Activated T-cell treated with anti-CD3 and anti-CD28 coated beads, Interleukin-2, amount 50 U/mL, for 48 hours (primary cell): ENCODE data around the gene DLK1.

ENCODE experiments used
- DNase-seq, 2 experiments: peaks; one replicate each; pipeline ENCODE4 v3.0.0-alpha.2; 2020

Gene DLK1

DNA sequence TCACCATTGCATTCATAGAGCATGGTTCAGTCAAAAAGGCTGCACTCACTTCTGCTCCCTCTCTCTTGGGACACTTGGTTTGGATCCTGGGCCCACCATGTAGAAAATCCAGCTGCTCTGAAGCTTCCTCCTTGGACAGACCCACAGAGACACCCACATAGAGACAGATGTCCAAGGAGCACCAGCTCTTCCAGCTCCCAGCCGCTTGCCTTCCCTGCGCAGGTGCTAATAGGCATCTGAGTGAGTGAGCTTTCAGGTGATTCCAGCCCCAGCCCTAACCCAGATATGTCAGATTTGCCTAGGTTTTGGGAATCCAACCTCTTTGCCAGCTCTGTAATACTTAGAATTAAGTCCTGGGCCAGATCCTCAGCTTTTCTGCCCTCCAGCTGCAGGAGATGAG lies 38.6 kb downstream of the DLK1 start:
- no peak for DNase-seq

GRCh38 chr14:100765991-100766390 lies 39.3 kb downstream of the DLK1 start:
- DNase-seq, result no peak

DNA sequence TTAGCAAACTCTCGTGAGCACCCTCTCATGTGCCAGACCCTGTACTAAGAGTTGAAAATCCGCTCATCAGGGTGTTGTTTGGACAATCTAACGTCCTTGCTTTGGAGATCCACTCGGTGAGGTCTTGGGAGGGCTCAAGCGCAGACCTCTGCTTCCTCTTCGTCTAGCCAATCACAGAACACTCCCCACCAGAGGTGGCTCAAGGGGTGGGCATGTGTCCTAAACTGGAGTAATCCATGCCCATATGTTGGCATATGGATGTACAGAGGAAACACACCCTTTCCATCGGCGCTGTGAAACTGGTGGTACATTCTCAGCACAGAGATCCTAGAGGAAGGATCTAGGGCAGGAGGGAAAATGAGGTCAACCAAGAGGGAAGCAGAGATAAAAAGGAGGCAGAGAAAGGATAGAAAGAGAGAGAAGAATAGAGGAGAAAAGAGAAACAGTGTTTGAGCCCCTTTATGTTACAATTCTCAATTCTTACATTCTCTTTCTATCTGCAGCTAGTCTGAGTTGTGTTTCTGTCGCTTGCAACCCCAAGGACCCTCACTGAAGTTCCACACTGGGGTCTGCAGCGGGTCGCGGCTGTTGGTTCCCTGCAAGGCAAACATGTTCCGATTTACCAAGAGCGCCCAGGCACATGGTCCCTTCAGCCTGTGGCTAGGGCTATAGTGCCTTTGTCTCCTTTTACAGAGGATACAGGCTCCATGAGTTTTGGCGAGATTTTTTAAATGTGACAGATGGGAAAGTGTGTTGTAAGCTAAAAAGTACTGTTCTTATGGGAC lies 40.5 kb downstream of the DLK1 start:
- DNase-seq, result no peak

GRCh38 chr14:100767788-100768536 lies 41.3 kb downstream of the DLK1 start:
- DNase-seq, result no peak

GRCh38 chr14:100769035-100769939 lies 42.6 kb downstream of the DLK1 start:
- no peak for DNase-seq

DNA sequence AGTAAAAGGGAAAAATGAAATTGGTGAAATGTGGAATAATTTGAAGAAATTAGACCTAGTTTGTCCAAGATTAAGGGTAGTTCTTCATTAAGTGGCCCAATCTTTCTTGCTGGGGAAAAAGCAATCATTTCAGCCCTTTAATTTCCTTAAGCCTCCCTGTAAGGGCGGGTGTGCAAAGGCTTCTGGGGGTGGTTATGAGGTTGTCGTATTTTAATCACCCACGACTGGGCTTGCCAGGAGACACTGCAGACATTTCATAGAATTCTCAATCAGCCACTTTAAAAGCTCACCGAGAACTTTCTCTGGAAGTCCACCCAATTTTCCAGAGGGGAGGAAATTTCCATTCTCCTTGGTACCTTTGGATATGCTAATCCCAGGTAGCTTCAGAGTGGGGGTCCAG lies 43.4 kb downstream of the DLK1 start:
- no peak for DNase-seq

GRCh38 chr14:100770605-100771120 lies 44.0 kb downstream of the DLK1 start:
- no peak for DNase-seq

DNA sequence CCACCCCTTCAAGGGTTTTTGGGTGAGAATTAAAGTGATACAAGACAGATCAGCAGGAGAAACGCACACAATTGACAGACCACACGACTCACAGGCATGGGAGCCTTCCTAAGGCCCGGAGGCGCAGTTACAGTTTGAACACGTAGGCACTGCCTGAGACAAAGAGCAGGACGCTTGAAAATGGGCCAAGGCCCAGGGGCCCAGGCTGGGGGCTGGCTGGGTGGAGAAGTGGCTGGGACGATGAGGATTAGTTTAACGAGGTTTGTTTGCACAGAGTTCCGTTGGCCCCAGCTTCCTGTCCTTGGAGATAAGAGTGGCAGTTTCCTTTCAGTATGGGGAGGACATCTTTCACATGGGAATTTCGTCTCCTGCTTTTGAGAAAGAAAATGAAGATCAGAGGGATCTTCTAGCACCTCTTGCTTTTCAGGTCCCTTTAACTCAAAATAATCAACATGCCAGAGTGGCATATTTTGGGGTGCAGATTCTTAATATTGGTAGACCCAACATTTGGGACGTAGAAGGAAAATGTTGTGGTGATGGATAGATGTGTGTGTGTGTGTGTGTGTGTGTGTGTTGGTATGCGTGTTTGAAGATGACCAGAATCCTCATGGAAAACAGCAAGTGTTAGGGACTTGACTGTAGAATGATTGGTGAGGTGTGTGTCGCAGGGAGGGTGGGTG lies 44.6 kb downstream of the DLK1 start:
- DNase-seq, result no peak

- no peak for DNase-seq
Measured at GRCh38 chr14:100772607-100773165, 46.0 kb downstream of the DLK1 start.

DNA sequence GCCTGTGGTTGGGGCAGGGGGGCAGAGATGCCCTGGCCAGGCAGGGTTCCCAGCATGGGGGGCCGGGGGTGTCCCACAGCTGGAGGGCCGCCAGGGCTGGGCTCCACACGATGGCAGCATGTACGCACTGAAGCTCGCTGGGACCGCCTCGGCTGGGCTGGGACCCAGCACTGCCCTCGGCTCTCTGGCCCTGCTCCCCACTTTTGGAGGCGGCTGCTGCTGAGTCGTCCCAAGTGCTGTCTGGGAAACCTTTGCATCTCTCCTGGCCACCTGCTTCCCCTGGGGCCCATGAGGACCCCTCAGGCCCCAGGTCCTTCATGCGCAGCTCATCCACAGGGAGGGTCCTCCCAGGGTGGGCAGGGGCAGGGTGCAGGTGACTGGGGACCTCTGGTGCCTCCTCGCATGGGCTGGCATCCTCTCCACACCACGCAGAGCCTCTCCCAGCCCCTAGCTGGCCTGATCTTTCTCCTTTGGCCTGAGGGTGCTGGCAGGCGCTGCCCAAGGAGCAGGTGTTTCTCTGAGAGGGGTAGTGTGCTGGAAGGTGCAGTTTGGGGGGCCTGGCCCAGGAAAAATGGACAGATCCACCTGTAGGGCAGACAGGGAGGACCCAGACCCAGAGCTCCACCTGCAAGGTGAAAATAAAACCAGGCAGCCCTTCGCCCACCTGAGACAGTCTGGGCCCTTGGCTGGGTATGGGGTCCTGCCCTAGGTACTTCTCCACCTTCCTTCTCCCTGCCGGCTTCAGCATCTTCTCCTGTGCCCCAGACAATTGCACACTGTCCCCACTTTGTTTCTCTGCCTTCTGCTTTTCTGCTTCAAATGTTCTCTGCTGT lies 46.9 kb downstream of the DLK1 start:
- DNase-seq, result no peak

DNA sequence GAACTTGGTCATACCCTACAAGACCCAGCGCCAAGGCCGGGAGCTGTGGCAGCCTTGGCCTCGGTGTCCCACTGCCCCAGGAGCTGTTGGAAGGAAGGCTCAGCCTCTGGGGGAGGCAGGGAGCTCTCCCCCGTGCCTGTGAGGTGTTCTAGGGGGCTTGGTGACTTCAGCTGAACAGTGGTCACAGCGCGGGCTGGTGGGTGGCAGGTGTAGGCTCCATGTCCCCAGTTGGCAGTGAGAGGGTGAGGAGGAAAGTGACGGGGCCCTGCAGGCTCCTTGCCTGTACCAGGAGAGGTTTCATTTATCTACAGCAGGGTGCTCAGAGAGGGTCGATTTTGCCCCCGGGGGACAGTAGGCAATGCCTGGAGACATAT lies 47.5 kb downstream of the DLK1 start:
- DNase-seq, result no peak

DNA sequence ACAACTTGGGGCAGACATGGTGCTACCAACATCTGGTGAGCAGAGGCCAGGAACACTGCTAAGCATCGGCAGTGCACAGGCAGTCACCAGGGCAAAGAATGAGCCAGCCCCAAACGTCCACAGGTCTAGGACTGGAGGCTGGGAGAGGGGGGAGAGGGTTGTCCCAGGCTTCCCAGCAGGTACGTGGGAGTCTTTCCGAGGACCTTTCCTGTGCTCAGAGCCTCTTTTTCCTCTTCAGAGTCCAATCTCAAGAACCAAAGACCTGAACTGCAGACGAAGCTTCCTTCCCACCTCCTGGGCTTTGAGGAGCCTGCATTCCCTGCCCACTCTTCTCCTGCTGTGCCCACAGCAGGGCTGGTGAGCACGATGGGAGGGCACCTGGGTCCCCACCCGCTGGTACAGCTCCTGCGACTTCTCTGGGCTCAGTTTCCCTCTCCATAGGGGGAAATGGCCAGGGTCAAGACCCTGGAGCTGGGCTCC lies 48.7 kb downstream of the DLK1 start:
- no peak for DNase-seq

DNA sequence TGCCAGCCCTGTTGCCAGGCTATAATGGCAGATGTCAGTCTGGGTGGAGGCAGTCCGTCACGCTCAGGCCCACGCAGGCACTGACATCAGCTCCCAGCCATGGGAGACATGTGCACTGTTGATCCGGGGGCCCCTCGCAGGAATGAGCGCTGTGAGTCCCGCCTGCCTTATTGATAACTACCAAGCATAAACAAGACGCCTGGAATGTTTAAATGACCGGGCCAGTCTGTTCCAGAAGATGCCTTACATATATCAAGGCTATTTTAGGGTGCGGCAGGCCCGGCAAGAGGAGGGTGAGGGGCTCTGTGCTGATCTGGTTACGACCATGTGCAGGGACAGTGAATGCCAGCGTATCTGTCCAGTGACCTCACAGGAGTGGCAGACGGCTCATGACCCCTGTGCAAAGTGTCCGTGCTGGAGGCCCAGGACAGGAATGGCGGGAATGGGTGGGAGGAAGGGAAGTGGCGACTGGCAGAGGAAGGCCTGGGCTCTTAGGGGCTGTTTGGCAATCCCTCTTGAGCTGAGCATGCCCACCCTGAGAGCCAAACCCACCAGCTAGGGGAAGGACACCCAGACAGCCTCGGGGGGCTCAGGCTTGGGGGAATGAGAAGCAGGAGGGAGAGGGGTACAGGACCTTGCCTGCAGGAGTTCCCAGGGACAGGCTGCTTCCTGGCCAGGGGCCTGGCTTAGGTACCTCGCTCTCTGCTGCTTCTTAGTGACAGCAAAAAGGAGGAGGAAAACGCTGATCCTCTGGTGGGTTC lies 49.3 kb downstream of the DLK1 start:
- DNase-seq, result no peak

- no peak for DNase-seq
Measured at GRCh38 chr14:100776681-100777365, 50.1 kb downstream of the DLK1 start.

- no peak for DNase-seq
Measured at GRCh38 chr14:100777366-100777817, 50.7 kb downstream of the DLK1 start.

DNA sequence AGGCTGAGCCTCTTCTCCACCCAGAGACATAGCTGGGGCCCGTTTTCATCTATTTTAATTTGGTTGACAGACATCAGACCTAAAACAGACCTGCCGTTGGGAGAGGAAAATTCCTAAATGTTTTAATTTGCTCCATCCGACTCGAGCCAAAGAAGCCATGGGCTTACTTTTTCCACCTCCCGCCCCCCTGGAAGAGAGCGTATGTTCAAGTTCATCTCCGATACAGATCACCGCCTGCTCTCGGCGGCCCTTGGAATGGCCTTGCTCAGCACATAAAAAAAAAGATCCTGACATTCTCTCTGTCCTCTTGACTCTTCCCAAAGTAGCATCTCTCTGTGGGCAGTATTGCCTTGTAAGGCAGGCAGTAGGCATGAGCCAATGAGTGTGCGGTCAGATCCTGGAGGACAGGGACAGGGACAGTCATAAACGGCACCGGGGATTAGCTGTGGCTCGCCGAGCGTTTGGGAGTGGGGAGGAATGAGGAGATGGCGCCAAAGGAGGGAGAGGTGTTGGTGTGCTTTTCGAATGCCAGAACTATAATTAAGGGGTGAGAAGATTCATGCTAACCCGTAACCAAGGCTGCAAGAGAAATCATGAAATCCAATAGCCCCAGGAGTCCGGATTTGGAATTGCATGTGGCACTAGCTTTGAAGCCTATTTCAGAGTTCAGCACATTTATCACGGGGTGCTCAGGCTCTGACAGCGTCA lies 51.3 kb downstream of the DLK1 start:
- DNase-seq, result no peak

DNA sequence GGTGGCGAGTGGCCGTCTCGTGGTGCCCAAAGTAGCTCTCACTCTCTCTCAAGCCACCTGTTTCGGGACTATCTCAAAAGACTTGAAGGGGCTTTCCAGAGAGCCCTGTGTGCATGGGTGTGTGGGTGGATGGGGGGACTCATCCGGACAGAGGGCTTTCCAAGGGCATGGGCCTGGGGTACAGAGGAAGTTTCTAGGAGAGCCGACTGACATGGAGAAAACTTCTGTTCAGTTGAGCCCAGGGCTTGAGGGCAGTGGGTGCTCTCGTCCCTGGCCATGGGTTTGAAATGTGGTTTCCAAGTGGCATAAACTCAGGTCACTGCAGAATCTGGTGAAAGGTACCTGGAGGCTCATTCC lies 51.8 kb downstream of the DLK1 start:
- DNase-seq, result no peak

GRCh38 chr14:100778951-100779690 lies 52.4 kb downstream of the DLK1 start:
- no peak for DNase-seq
